HEK293 (cell line): ENCODE results near the gene PCLO.

Experiments
- CTCF ChIA-PET: fragments of 350-600 bp; formaldehyde crosslinking; extraction: SDS; loops from one replicate; lab custom pipeline; 2021; ENCODE audit warnings: antibody characterized with exemption; lab: Yijun Ruan, JAX
- POLR2A ChIA-PET: fragments of 300-600 bp; formaldehyde crosslinking; extraction: SDS; loops from one replicate; lab custom pipeline; 2020; ENCODE audit warnings: antibody characterized with exemption, inconsistent platforms; lab: Yijun Ruan, JAX
- H3K27ac ChIP-seq: fragments of 200-500 bp; sonication (Bioruptor generic); 2 replicates; pipeline ENCODE4 v1.5.1; 2014; ENCODE audit warnings: low read depth, low read length, control low read depth, inconsistent platforms; ENCODE audit errors: extremely low read depth
- H3K36me3 ChIP-seq, 2 experiments: fragments of 200-500 bp in 1 of 2; sonication (Bioruptor generic) in 1 of 2; 1 replicate in 1 of 2; 2 replicates in 1 of 2; pipeline ENCODE4 v1.5.1; 2014 to 2017; ENCODE audit warnings: inconsistent platforms in 2 of 2, low read length in 2 of 2; ENCODE audit not compliant: control insufficient read depth in 2 of 2, insufficient read depth in 1 of 2
- H3K4me1 ChIP-seq: fragments of 200-500 bp; sonication (Bioruptor generic); 2 replicates; pipeline ENCODE4 v1.5.1; 2014; ENCODE audit warnings: mild to moderate bottlenecking, low read length, inconsistent platforms; ENCODE audit not compliant: control insufficient read depth, insufficient read depth
- H3K4me3 ChIP-seq: 2 replicates; pipeline ENCODE4 v1.5.1; 2011; ENCODE audit warnings: low read depth, mild to moderate bottlenecking, control low read depth, low read length, moderate library complexity
- H3K9me3 ChIP-seq: fragments of 200-500 bp; sonication (Bioruptor generic); 2 replicates; pipeline ENCODE4 v1.5.1; 2014; ENCODE audit warnings: low read depth, low read length, inconsistent platforms; ENCODE audit not compliant: control insufficient read depth, insufficient read depth
- ATF2 ChIP-seq: fragments of 450-650 bp; formaldehyde crosslinking; IDR thresholded peaks from 2 replicates; pipeline ENCODE4 v1.5.1; 2016; ENCODE audit warnings: missing biosample characterization, missing genetic modification characterization, low read depth
- GLI4 ChIP-seq: fragments of 450-650 bp; formaldehyde crosslinking; IDR thresholded peaks from 2 replicates; pipeline ENCODE4 v1.5.1; 2016; ENCODE audit warnings: missing biosample characterization, missing genetic modification characterization
- MEIS1 ChIP-seq: sonication (generic); formaldehyde crosslinking; IDR thresholded peaks from 2 replicates; pipeline ENCODE4 v1.8.1; 2022; ENCODE audit warnings: missing genetic modification reagents, mild to moderate bottlenecking, borderline replicate concordance
- REPIN1 ChIP-seq: fragments of 450-650 bp; formaldehyde crosslinking; IDR thresholded peaks from 2 replicates; pipeline ENCODE4 v1.5.1; 2017; ENCODE audit warnings: missing biosample characterization, missing genetic modification characterization, low read depth
- ZBTB21 ChIP-seq: fragments of 450-650 bp; formaldehyde crosslinking; IDR thresholded peaks from 2 replicates; pipeline ENCODE4 v1.5.1; 2017; ENCODE audit warnings: missing biosample characterization, missing genetic modification characterization
- ZBTB44 ChIP-seq: fragments of 450-650 bp; IDR thresholded peaks from 2 replicates; pipeline ENCODE4 v1.5.1; 2018; ENCODE audit warnings: missing biosample characterization, mild to moderate bottlenecking, missing genetic modification characterization
- ZNF10 ChIP-seq: fragments of 450-650 bp; formaldehyde crosslinking; IDR thresholded peaks from 2 replicates; pipeline ENCODE4 v1.5.1; 2017; ENCODE audit warnings: missing biosample characterization, missing genetic modification characterization
- ZNF121 ChIP-seq: fragments of 450-650 bp; formaldehyde crosslinking; IDR thresholded peaks from 2 replicates; pipeline ENCODE4 v1.5.1; 2016; ENCODE audit warnings: missing biosample characterization, missing genetic modification characterization
- ZNF16 ChIP-seq: fragments of 450-650 bp; formaldehyde crosslinking; IDR thresholded peaks from 2 replicates; pipeline ENCODE4 v1.5.1; 2016; ENCODE audit warnings: low read depth, missing biosample characterization, missing genetic modification characterization
- ZNF214 ChIP-seq: fragments of 450-650 bp; formaldehyde crosslinking; IDR thresholded peaks from 2 replicates; pipeline ENCODE4 v1.5.1; 2017; ENCODE audit warnings: missing biosample characterization, mild to moderate bottlenecking, missing genetic modification characterization, borderline replicate concordance
- ZNF280C ChIP-seq: fragments of 450-650 bp; formaldehyde crosslinking; IDR thresholded peaks from 2 replicates; pipeline ENCODE4 v1.5.1; 2016; ENCODE audit warnings: missing biosample characterization, missing genetic modification characterization
- ZNF302 ChIP-seq: fragments of 450-650 bp; formaldehyde crosslinking; IDR thresholded peaks from 2 replicates; pipeline ENCODE4 v1.5.1; 2016; ENCODE audit warnings: missing biosample characterization, missing genetic modification characterization, low read depth
- ZNF423 ChIP-seq: fragments of 450-650 bp; formaldehyde crosslinking; IDR thresholded peaks from 2 replicates; pipeline ENCODE4 v1.5.1; 2016; ENCODE audit warnings: missing biosample characterization, missing genetic modification characterization
- ZNF610 ChIP-seq: fragments of 450-650 bp; formaldehyde crosslinking; IDR thresholded peaks from 2 replicates; pipeline ENCODE4 v1.5.1; 2016; ENCODE audit warnings: missing biosample characterization, missing genetic modification characterization, borderline replicate concordance
- ZNF621 ChIP-seq: fragments of 450-650 bp; formaldehyde crosslinking; IDR thresholded peaks from 2 replicates; pipeline ENCODE4 v1.5.1; 2017; ENCODE audit warnings: missing biosample characterization, missing genetic modification characterization
- ZNF626 ChIP-seq: fragments of 450-650 bp; sonication (Bioruptor Pico); formaldehyde crosslinking; IDR thresholded peaks from 2 replicates; pipeline ENCODE4 v1.5.1; 2018; ENCODE audit warnings: missing biosample characterization, missing genetic modification characterization, inconsistent platforms
- ZNF629 ChIP-seq: fragments of 450-650 bp; formaldehyde crosslinking; IDR thresholded peaks from 2 replicates; pipeline ENCODE4 v1.5.1; 2017; ENCODE audit warnings: missing biosample characterization, missing genetic modification characterization
- ZNF645 ChIP-seq: fragments of 450-650 bp; formaldehyde crosslinking; IDR thresholded peaks from 2 replicates; pipeline ENCODE4; 2016; ENCODE audit warnings: missing biosample characterization, missing genetic modification characterization
- ZNF660 ChIP-seq: fragments of 450-650 bp; IDR thresholded peaks from 2 replicates; pipeline ENCODE4 v1.5.1; 2018; ENCODE audit warnings: missing biosample characterization, mild to moderate bottlenecking, missing genetic modification characterization
- ZNF747 ChIP-seq: fragments of 450-650 bp; formaldehyde crosslinking; IDR thresholded peaks from 2 replicates; pipeline ENCODE4 v1.5.1; 2016; ENCODE audit warnings: missing biosample characterization, missing genetic modification characterization
- ZNF777 ChIP-seq: fragments of 450-650 bp; formaldehyde crosslinking; IDR thresholded peaks from 2 replicates; pipeline ENCODE4 v1.5.1; 2017; ENCODE audit warnings: missing biosample characterization, missing genetic modification characterization, borderline replicate concordance

Gene PCLO

GRCh38 chr7:83065714-83066113 lies 97.0 kb downstream of the PCLO start:
- ChIA-PET CTCF (interaction anchor here (1.2 kb wide), 1 partner anchor 325 kb away, joined by 4 read pairs; no protein-coding TSS in a partner anchor), POLR2A (no interaction called here)

GRCh38 chr7:83060218-83060617 lies 102.5 kb downstream of the PCLO start:
- no peaks in the 10 kb centered on the region for H3K36me3 ChIP-seq
- no peak overlapping the region for H3K4me3 ChIP-seq
- POLR2A ChIA-PET = no interaction called here
- H3K4me1 ChIP-seq = no peaks in the 10 kb centered on the region
- H3K9me3 ChIP-seq = no peaks in the 10 kb centered on the region
- CTCF ChIA-PET = no interaction called here
- H3K27ac ChIP-seq = no peak overlapping the region
- peak; percentile 47; the same call in 1 of the 2 replicates for TF ChIP-seq ATF2 (tag by site-specific recombination)
- peak; percentile 54 for TF ChIP-seq ZNF629 (tag by site-specific recombination)
- peak; percentile 61 for TF ChIP-seq ZBTB21
- no peak for TF ChIP-seq ZNF302
- TF ChIP-seq ZNF747 (tag by site-specific recombination) = no peak
- TF ChIP-seq ZNF10 (tag by site-specific recombination) = peak; percentile 13; the same call in 1 of the 2 replicates

More at GRCh38 chr7:83065714-83066113, 97.0 kb downstream of the PCLO start:
- H3K36me3 ChIP-seq = no peaks in the 10 kb centered on the region
- H3K9me3 ChIP-seq = no peaks in the 10 kb centered on the region
- H3K4me1 ChIP-seq = no peaks in the 10 kb centered on the region
- no peak for TF ChIP-seq ZNF626
- TF ChIP-seq REPIN1 = no peak
- no peak for TF ChIP-seq ZNF777 (tag by site-specific recombination)
- no peak for TF ChIP-seq ZNF660 (tag by site-specific recombination)
- no peak for TF ChIP-seq ZNF621 (tag by site-specific recombination)
- no peak for TF ChIP-seq ZNF16 (tag by site-specific recombination)
- no peak for TF ChIP-seq ZNF610
- no peak for TF ChIP-seq GLI4
- no peak for TF ChIP-seq ZNF214 (tag by site-specific recombination)
- TF ChIP-seq ZNF121 (tag by site-specific recombination) = no peak
- no peak for TF ChIP-seq ZBTB44
- no peak for TF ChIP-seq ZNF645 (tag by site-specific recombination)
- no peak for TF ChIP-seq ZNF280C (tag by site-specific recombination)
- TF ChIP-seq MEIS1 (CRISPR knock-in tag) = no peak
- TF ChIP-seq ZNF423 (tag by site-specific recombination) = no peak
- H3K27ac ChIP-seq = no peak overlapping the region
- no peak overlapping the region for H3K4me3 ChIP-seq
